Stomach (tissue), 4 donors: Measurements from ENCODE around the gene PDP2.

ENCODE experiments used
- CTCF ChIP-seq, 7 experiments: fragments of 450-650 bp in 4 of 7; fragments of 200-600 bp in 3 of 7; sonication (generic) in 3 of 7; IDR thresholded peaks; one replicate each; pipeline ENCODE4 v1.5.1; 2016 to 2019; ENCODE audit warnings: antibody characterized with exemption in 7 of 7, control low read depth in 2 of 7, mild to moderate bottlenecking in 1 of 7
- EP300 ChIP-seq: sonication (generic); formaldehyde crosslinking; IDR thresholded peaks from one replicate; pipeline ENCODE4 v1.6.1; 2017; ENCODE audit warnings: antibody characterized with exemption
- POLR2A ChIP-seq, 4 donors: fragments of 450-650 bp; IDR thresholded peaks; one replicate each; pipeline ENCODE4 v1.6.1; 2016; ENCODE audit warnings: antibody characterized with exemption in 4 of 4, control low read depth in 2 of 4, mild to moderate bottlenecking in 1 of 4, moderate library complexity in 1 of 4
- POLR2AphosphoS5 ChIP-seq, 3 donors: sonication (generic); formaldehyde crosslinking; IDR thresholded peaks; one replicate each; pipeline ENCODE4 v1.6.1; 2016; ENCODE audit warnings: antibody characterized with exemption in 3 of 3

DNA sequence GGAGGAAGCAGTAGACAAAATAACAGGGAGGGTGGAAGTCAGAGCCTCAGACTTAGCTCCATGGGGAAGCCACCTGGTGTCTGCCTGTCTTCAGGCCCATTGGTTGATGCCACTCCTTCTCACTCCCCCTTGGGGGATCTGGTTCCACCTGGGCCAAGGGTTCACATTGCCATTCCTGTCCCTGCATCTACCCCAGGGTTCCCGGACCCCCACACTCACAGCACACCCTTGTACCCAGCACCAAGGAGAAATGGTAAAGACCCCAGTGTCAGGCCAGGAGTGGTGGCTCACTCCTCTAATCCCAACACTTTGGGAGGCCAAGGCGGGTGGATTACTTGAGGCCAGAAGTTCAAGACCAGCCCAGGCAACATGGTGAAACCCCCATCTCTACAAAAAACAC lies 37.1 kb upstream of the PDP2 start:
- TF ChIP-seq CTCF (IDR thresholded peaks at IDR 0.05) (no peak), POLR2AphosphoS5 (IDR thresholded peaks at IDR 0.05) (no peak), EP300 (no peak), POLR2A (IDR thresholded peaks at IDR 0.05) (no peak)
